CD14-positive monocyte (primary cell): ENCODE measurements around the gene RCE1. TPM values are rescaled to one million over a fixed set of nuclear protein-coding genes. Genes with fewer than 3 reads are reported as not detected.

Experiments used
- DNase-seq, 3 donors: peaks; one replicate each; pipeline ENCODE4 v3.0.0-alpha.2; 2011 to 2022
- H2AFZ ChIP-seq: 2 replicates; pipeline ENCODE4 v1.6.0; 2012; ENCODE audit warnings: mild to moderate bottlenecking, low read depth, low read length, inconsistent platforms; ENCODE audit not compliant: insufficient read depth, poor library complexity, severe bottlenecking
- H3K27ac ChIP-seq, 2 donors: 1 replicate in 1 of 2; 2 replicates in 1 of 2; pipeline ENCODE4 v1.5.1; 2012 to 2013; ENCODE audit warnings: low read length in 2 of 2, control low read depth in 1 of 2, inconsistent platforms in 1 of 2, low read depth in 1 of 2, mild to moderate bottlenecking in 1 of 2
- H3K27me3 ChIP-seq, 2 donors: one replicate each; pipeline versions ENCODE4 v1.6.0 to v1.6.1; 2011 to 2013; ENCODE audit warnings: low read length in 2 of 2; ENCODE audit not compliant: control insufficient read depth in 2 of 2, insufficient read depth in 2 of 2
- H3K36me3 ChIP-seq, 2 donors: replicated peaks in 1 of 2; 1 replicate in 1 of 2; 2 replicates in 1 of 2; pipeline versions ENCODE4 v1.5.1 to v1.6.1; 2012 to 2013; ENCODE audit warnings: low read length in 2 of 2, control low read depth in 1 of 2, inconsistent platforms in 1 of 2, mild to moderate bottlenecking in 1 of 2; ENCODE audit not compliant: insufficient read depth in 2 of 2, control insufficient read depth in 1 of 2
- H3K4me1 ChIP-seq, 2 donors: 1 replicate in 1 of 2; 2 replicates in 1 of 2; pipeline versions ENCODE4 v1.5.1 to v1.6.1; 2012 to 2013; ENCODE audit warnings: low read length in 2 of 2, control low read depth in 1 of 2, inconsistent platforms in 1 of 2, mild to moderate bottlenecking in 1 of 2, moderate library complexity in 1 of 2; ENCODE audit not compliant: insufficient read depth in 2 of 2, control insufficient read depth in 1 of 2
- H3K4me2 ChIP-seq: replicated peaks from 2 replicates; pipeline ENCODE3; 2012; ENCODE audit warnings: low read length, moderate library complexity, mild to moderate bottlenecking; ENCODE audit not compliant: poor library complexity, severe bottlenecking; ENCODE audit errors: extremely low read depth
- H3K4me3 ChIP-seq, 3 experiments: fragments of 200-600 bp in 1 of 3; sonication (generic) in 1 of 3; replicated peaks in 1 of 3; 1 replicate in 2 of 3; 2 replicates in 1 of 3; pipeline ENCODE4 v1.5.1; 2011 to 2013; ENCODE audit warnings: low read length in 3 of 3, mild to moderate bottlenecking in 3 of 3, control low read depth in 2 of 3, low read depth in 2 of 3, inconsistent platforms in 1 of 3, moderate library complexity in 1 of 3
- H3K79me2 ChIP-seq: 2 replicates; pipeline ENCODE4 v1.6.0; 2012; ENCODE audit warnings: mild to moderate bottlenecking, control low read depth, inconsistent platforms, low read length, moderate library complexity; ENCODE audit not compliant: insufficient read depth
- H3K9ac ChIP-seq: 2 replicates; pipeline ENCODE4 v1.6.0; 2017; ENCODE audit warnings: low read length, mild to moderate bottlenecking; ENCODE audit not compliant: insufficient read depth, poor library complexity, severe bottlenecking
- H3K9me3 ChIP-seq, 2 donors: replicated peaks in 1 of 2; 1 replicate in 1 of 2; 2 replicates in 1 of 2; pipeline versions ENCODE4 v1.5.1 to v1.6.1; 2012 to 2013; ENCODE audit warnings: low read length in 2 of 2, control low read depth in 1 of 2; ENCODE audit not compliant: control insufficient read depth in 1 of 2, insufficient read depth in 1 of 2
- H4K20me1 ChIP-seq: 2 replicates; pipeline ENCODE4 v1.6.0; 2012; ENCODE audit warnings: mild to moderate bottlenecking, low read length, control low read depth, moderate library complexity; ENCODE audit not compliant: insufficient read depth
- H3K27ac Mint-ChIP-seq, 7 donors: one replicate each; pipeline ENCODE4 v1.8.0; 2020; ENCODE audit warnings: mild to moderate bottlenecking in 7 of 7, mixed read lengths in 7 of 7, moderate library complexity in 6 of 7, inconsistent platforms in 2 of 7
- H3K27me3 Mint-ChIP-seq, 3 donors: one replicate each; pipeline ENCODE4 v1.8.0; 2021 to 2022; ENCODE audit warnings: low read depth in 3 of 3, mild to moderate bottlenecking in 3 of 3, mixed read lengths in 3 of 3, moderate library complexity in 3 of 3, inconsistent platforms in 1 of 3
- H3K36me3 Mint-ChIP-seq, 2 donors: one replicate each; pipeline ENCODE4 v1.8.0; 2020; ENCODE audit warnings: mixed read lengths in 2 of 2, inconsistent platforms in 1 of 2, mild to moderate bottlenecking in 1 of 2
- H3K4me1 Mint-ChIP-seq: one replicate; pipeline ENCODE4 v1.8.0; 2020; ENCODE audit warnings: mild to moderate bottlenecking, mixed read lengths
- H3K4me3 Mint-ChIP-seq, 2 donors: one replicate each; pipeline ENCODE4 v1.8.0; 2020; ENCODE audit warnings: mild to moderate bottlenecking in 2 of 2, mixed read lengths in 2 of 2, moderate library complexity in 1 of 2
- H3K9me3 Mint-ChIP-seq, 7 donors: one replicate each; pipeline ENCODE4 v1.8.0; 2020 to 2022; ENCODE audit warnings: mixed read lengths in 7 of 7, mild to moderate bottlenecking in 6 of 7, moderate library complexity in 6 of 7, inconsistent platforms in 2 of 7
- WGBS: methylation state at CpG from one replicate; pipeline ENCODE4 v1.1.5; 2013; ENCODE audit warnings: missing lambda C conversion rate; ENCODE audit not compliant: insufficient coverage; 5-methylcytosine and 5-hydroxymethylcytosine counted together
- intact Hi-C, 2 donors: fragments of 100-400 bp; cut with micrococcal nuclease; formaldehyde crosslinking; loops; one replicate each; pipeline versions ENCODE4 v1.15.0 to v1.15.1; 2023
- polyA plus RNA-seq, 3 donors: library from polyadenylated mRNA; depleted of rRNA in 1 of 3; unstranded in 2 of 3; stranded (reverse) in 1 of 3; fragments of 300-500 nt in 2 of 3; fragments of >200 nt in 1 of 3; fragmentation: Illumina TruSeq in 2 of 3; gene quantifications; 1 replicate in 2 of 3; 2 replicates in 1 of 3; pipeline ENCODE4 v1.2.3, GENCODE V29; 2012 to 2021
- TF ChIP-seq, protein P1 (sequence below): fragments of 200-600 bp; IDR thresholded peaks from one replicate; pipeline ENCODE4 v1.8.0; 2022; ENCODE audit warnings: antibody characterized with exemption, mild to moderate bottlenecking

Gene RCE1
- polyA plus RNA-seq, 3 donors: 20.3 to 24.7 (median 22.8) TPM

DNA sequence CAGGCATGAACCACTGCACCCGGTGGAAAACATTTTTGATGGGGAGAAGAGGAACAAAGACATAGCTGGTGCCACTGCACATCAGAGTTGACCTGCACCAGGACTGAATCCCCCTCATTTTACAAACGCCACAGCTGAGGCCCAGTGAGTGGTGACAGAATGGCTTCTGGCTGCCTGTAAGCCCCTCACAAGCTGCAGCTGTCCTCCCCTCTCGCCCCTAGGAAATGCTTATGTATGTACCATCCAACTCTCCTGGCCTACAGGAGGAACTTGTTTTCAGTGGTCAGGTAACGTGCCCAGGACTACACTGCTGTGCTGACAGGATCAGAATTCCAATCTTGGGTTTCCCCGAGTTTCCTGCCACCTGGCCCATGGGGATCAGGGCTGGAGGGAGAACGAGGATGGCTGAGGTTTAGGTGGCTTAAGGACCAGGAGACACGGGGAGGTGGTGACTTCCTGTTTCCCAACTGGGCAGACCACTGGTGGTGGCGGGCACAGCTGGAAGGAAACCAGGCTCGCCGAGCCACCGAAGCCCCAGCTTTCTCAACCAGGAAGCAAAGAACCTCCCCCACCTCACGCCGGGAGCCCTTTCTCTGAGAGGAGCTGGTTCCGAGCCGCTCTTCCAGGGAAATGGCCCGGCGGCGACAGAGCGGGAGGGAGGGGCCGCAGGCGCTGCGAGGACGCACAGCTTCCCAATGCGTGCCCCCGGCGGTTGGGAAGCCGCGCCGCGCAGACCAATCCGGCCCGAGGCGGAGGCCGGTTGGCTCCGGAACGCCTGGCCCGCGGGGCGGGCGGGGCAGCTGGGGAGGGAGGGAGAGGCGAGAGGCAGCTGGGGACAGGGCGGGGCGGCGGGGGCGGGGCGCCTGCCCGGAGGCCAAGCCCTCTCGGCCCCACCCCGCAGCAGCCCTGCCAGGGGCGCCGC lies 12.6 kb downstream of the RCE1 start:
- 2% methylated on average over 37 of the region's 51 CpGs for WGBS
- no peaks in the 10 kb centered on the region for H3K36me3 Mint-ChIP-seq
- no peaks in the 10 kb centered on the region for H3K27me3 ChIP-seq
- DNase-seq: peak; percentile 81 to 85 (median 84)
- peak overlapping the region; percentile 80 to 81 for H3K27ac ChIP-seq
- peaks cover 21 to 27% of the 10 kb centered on the region in 2 donors for H3K4me1 ChIP-seq
- H3K9ac ChIP-seq: peak overlapping the region; percentile 77
- no peaks in the 10 kb centered on the region for H3K9me3 Mint-ChIP-seq
- H3K79me2 ChIP-seq: peaks cover 3% of the 10 kb centered on the region
- H3K27ac Mint-ChIP-seq: peak overlapping the region; percentile 78 to 94 (median 89)
- TF ChIP-seq, protein P1, sequence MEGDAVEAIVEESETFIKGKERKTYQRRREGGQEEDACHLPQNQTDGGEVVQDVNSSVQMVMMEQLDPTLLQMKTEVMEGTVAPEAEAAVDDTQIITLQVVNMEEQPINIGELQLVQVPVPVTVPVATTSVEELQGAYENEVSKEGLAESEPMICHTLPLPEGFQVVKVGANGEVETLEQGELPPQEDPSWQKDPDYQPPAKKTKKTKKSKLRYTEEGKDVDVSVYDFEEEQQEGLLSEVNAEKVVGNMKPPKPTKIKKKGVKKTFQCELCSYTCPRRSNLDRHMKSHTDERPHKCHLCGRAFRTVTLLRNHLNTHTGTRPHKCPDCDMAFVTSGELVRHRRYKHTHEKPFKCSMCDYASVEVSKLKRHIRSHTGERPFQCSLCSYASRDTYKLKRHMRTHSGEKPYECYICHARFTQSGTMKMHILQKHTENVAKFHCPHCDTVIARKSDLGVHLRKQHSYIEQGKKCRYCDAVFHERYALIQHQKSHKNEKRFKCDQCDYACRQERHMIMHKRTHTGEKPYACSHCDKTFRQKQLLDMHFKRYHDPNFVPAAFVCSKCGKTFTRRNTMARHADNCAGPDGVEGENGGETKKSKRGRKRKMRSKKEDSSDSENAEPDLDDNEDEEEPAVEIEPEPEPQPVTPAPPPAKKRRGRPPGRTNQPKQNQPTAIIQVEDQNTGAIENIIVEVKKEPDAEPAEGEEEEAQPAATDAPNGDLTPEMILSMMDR: no peak
- H3K4me3 Mint-ChIP-seq: peak overlapping the region; percentile 86 to 90
- no peaks in the 10 kb centered on the region for H3K36me3 ChIP-seq
- no peaks in the 10 kb centered on the region for H3K9me3 ChIP-seq
- H3K27me3 Mint-ChIP-seq: peaks cover 0 to 3% (median 0%) of the 10 kb centered on the region in 3 donors
- intact Hi-C loops: no loop called here
- H3K4me1 Mint-ChIP-seq: peaks cover 25% of the 10 kb centered on the region
- peak overlapping the region; percentile 56 to 89 (median 76) for H3K4me3 ChIP-seq
- peak overlapping the region; percentile 87 for H2AFZ ChIP-seq
- H3K4me2 ChIP-seq: peak overlapping the region; percentile 72
- no peaks in the 10 kb centered on the region for H4K20me1 ChIP-seq

DNA sequence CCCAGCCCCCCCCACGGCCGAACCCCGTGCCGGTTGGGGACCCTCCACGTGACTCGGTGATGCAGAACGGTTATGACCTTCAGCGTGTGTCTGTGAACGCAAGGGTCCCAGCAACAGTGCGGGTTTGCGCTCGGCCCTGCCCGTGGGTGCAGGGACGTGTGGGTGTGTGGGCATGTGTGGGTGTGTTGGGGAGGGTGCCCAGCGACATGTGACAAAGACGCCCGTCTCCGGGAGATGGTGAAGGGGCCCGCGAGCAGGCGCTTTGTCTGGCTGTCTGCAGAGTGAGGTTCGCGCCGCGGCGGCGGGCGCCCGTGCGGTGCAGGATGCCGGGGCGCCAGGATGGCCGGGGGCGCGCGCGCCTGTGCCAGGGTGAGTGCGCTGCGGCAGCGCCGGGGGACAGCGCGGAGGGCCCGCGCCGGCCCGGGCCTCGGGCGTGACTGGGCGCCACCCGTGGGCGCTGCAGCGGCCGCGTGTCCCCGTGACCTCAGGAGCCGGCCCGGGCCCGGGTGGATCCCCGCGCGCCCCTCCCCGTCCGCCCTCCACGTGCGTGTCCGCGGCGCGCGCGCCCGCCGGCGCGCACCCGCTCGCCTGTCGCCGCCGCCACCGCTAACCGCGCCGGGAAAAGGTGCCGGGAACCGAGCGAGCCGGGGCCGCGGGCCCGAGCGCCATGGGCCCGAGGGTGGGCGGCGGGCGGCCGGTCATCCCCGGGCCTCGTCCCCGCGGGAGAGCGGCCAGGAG lies 13.4 kb downstream of the RCE1 start, which contains the start of gene LRFN4:
Gene LRFN4, plus strand, starts transcription at position 569 of the 738 bp plus-strand sequence. CDS start 681 bp downstream, outside the sequence.
- Histone ChIP-seq H3K36me3 (no peaks in the 10 kb centered on the region), H3K9ac (peak within 1 kb of the TSS; percentile 77), H3K4me2 (peak within 1 kb of the TSS; percentile 72), H3K9me3 (no peaks in the 10 kb centered on the region), H2AFZ (peak within 1 kb of the TSS; percentile 87), H3K79me2 (peaks cover 3% of the 10 kb centered on the region), H3K27ac (peak within 1 kb of the TSS; percentile 80 to 81), H3K27me3 (no peaks in the 10 kb centered on the region), H3K4me3 (peak within 1 kb of the TSS; percentile 56 to 89 (median 76)), H4K20me1 (no peaks in the 10 kb centered on the region), H3K4me1 (peaks cover 19 to 24% of the 10 kb centered on the region in 2 donors)
- peak within 1 kb of the TSS; percentile 78 to 94 (median 89) for H3K27ac Mint-ChIP-seq
- no peaks in the 10 kb centered on the region for H3K36me3 Mint-ChIP-seq
- no peaks in the 10 kb centered on the region for H3K9me3 Mint-ChIP-seq
- intact Hi-C loops: no loop called here
- DNase-seq: peak; percentile 15 to 53 (median 20)
- under 1% methylated on average over 99 of the region's 103 CpGs for WGBS
- H3K4me3 Mint-ChIP-seq: peak within 1 kb of the TSS; percentile 86 to 90
- H3K27me3 Mint-ChIP-seq: peaks cover 0 to 3% (median 0%) of the 10 kb centered on the region in 3 donors
- peaks cover 22% of the 10 kb centered on the region for H3K4me1 Mint-ChIP-seq
- TF ChIP-seq, protein P1: no peak
